ENCODE data around the gene SHISA9. TPM values are rescaled to one million over a fixed set of nuclear protein-coding genes. Genes with fewer than 3 reads are reported as not detected.

SHISA9 gene
- total RNA-seq, 4 donors from 2014 or later: 0.19 TPM; not detected in 3

- 67 to 89% methylated on average over 2 of the region's 2 CpGs for WGBS, 2 donors
- no peak for TF ChIP-seq POLR2A (IDR thresholded peaks at IDR 0.05)
- TF ChIP-seq, protein P1, sequence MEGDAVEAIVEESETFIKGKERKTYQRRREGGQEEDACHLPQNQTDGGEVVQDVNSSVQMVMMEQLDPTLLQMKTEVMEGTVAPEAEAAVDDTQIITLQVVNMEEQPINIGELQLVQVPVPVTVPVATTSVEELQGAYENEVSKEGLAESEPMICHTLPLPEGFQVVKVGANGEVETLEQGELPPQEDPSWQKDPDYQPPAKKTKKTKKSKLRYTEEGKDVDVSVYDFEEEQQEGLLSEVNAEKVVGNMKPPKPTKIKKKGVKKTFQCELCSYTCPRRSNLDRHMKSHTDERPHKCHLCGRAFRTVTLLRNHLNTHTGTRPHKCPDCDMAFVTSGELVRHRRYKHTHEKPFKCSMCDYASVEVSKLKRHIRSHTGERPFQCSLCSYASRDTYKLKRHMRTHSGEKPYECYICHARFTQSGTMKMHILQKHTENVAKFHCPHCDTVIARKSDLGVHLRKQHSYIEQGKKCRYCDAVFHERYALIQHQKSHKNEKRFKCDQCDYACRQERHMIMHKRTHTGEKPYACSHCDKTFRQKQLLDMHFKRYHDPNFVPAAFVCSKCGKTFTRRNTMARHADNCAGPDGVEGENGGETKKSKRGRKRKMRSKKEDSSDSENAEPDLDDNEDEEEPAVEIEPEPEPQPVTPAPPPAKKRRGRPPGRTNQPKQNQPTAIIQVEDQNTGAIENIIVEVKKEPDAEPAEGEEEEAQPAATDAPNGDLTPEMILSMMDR (IDR thresholded peaks at IDR 0.05): no peak
- intact Hi-C loops (cut with DNase I): no loop called here
- no peaks in the 10 kb centered on the region for H3K4me1 ChIP-seq
- DNase-seq: no peak
- H3K27me3 ChIP-seq: no peaks in the 10 kb centered on the region
- H3K27ac ChIP-seq: no peak overlapping the region
- H3K36me3 ChIP-seq: no peaks in the 10 kb centered on the region
- peaks cover 0 to 5% (median 0%) of the 10 kb centered on the region in 3 donors for H3K9me3 ChIP-seq
- H3K4me3 ChIP-seq: no peak overlapping the region
These were observed 160.8 kb downstream of the SHISA9 start for GRCh38 chr16:13062219-13062618.

DNA sequence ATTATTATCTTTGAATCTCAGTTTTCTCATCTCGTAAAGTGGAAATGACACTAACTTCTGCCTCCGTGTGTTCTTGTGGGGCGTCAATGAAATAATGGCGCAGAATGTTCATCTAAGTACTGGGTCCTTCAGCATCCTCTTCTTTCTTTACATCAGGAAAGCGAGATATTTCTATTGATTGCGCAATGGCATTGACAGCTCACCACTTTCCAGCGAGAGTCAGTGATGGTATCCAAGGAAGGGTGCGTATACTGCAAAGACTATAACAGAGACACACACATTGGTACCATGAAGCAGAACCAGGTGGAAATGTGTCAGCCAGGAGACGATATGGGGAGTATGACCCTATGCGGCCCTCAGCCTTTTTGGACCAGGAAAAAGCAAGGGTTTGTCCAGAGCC lies 162.1 kb downstream of the SHISA9 start:
- 88 to 90% methylated on average over 10 of the region's 10 CpGs for WGBS, 2 donors
- intact Hi-C loops (cut with DNase I): no loop called here
- Histone ChIP-seq H3K27ac (no peak overlapping the region), H3K9me3 (peaks cover 0 to 5% (median 0%) of the 10 kb centered on the region in 3 donors), H3K27me3 (no peaks in the 10 kb centered on the region), H3K36me3 (no peaks in the 10 kb centered on the region), H3K4me1 (no peaks in the 10 kb centered on the region), H3K4me3 (no peak overlapping the region)
- no peak for DNase-seq
- TF ChIP-seq, protein P1 (IDR thresholded peaks at IDR 0.05): no peak
- TF ChIP-seq POLR2A (IDR thresholded peaks at IDR 0.05): no peak

GRCh38 chr16:13064821-13065220 lies 163.4 kb downstream of the SHISA9 start:
- WGBS, 2 donors: 18% methylated on average over 1 of the region's 1 CpG
- intact Hi-C loops (cut with DNase I): no loop called here

GRCh38 chr16:13067648-13068047 lies 166.2 kb downstream of the SHISA9 start:
- no peaks in the 10 kb centered on the region for H3K27me3 ChIP-seq
- peaks cover 0 to 5% (median 0%) of the 10 kb centered on the region in 3 donors for H3K9me3 ChIP-seq
- H3K27ac ChIP-seq: no peak overlapping the region
- H3K36me3 ChIP-seq: no peaks in the 10 kb centered on the region
- intact Hi-C loops (cut with DNase I): no loop called here
- no peak overlapping the region for H3K4me3 ChIP-seq
- no peaks in the 10 kb centered on the region for H3K4me1 ChIP-seq
- TF ChIP-seq, protein P1 (IDR thresholded peaks at IDR 0.05): no peak
- TF ChIP-seq POLR2A (IDR thresholded peaks at IDR 0.05): no peak
- DNase-seq: no peak
- 88% methylated on average over 7 of the region's 7 CpGs for WGBS, 2 donors

More at GRCh38 chr16:13064821-13065220, 163.4 kb downstream of the SHISA9 start:
- Histone ChIP-seq H3K9me3 (peaks cover 0 to 5% (median 0%) of the 10 kb centered on the region in 3 donors), H3K4me3 (no peak overlapping the region), H3K27me3 (no peaks in the 10 kb centered on the region), H3K4me1 (no peaks in the 10 kb centered on the region), H3K27ac (no peak overlapping the region), H3K36me3 (no peaks in the 10 kb centered on the region)
- no peak for DNase-seq
- TF ChIP-seq, protein P1 (IDR thresholded peaks at IDR 0.05): no peak
- TF ChIP-seq POLR2A (IDR thresholded peaks at IDR 0.05): no peak

DNA sequence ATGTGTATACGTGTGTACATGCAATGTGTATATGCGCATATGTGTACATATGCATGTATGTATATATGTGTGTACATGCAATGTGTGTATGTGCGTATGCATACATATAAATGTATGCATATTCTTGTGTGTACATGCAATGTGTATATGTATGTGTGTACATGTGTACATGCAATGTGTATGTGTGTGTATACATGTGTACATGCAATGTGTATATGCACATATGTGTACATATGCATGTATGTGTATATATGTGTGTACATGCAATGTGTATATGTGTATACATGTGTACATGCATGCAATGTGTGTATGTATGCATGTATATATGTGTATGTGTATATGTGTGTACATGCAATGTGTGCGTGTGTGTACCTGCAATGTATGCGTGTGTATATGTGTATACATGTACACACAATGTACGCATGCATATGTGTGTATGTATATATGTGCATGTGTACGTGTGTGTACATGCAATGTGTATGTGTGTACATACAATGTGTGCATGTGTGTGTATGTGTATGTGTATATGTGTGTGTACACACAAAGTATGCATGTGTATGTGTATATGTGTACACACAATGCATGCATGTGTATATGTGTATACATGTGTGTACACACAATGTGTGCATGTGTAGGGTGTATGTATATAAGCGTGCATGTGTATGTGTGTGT lies 167.7 kb downstream of the SHISA9 start:
- WGBS, 2 donors: 91 to 93% methylated on average over 8 of the region's 8 CpGs
- Histone ChIP-seq H3K4me1 (no peaks in the 10 kb centered on the region), H3K9me3 (peaks cover 0 to 5% (median 0%) of the 10 kb centered on the region in 3 donors), H3K4me3 (no peak overlapping the region), H3K27ac (no peak overlapping the region), H3K27me3 (no peaks in the 10 kb centered on the region), H3K36me3 (no peaks in the 10 kb centered on the region)
- intact Hi-C loops (cut with DNase I): no loop called here
- TF ChIP-seq, protein P1 (IDR thresholded peaks at IDR 0.05): no peak
- no peak for TF ChIP-seq POLR2A (IDR thresholded peaks at IDR 0.05)
- no peak for DNase-seq
